Measurements from ENCODE around the gene MED13L.

MED13L gene

GRCh38 chr12:116182359-116183063 lies 95.0 kb downstream of the MED13L start:
- no peak for DNase-seq (ENCODE audit: low read depth in 2 of 2)

GRCh38 chr12:116180448-116180847 lies 97.0 kb downstream of the MED13L start:
- no peak for DNase-seq (ENCODE audit: low read depth in 2 of 2)

- no peak for DNase-seq (ENCODE audit: low read depth in 2 of 2)
Measured at GRCh38 chr12:116179384-116179783, 98.1 kb downstream of the MED13L start.

GRCh38 chr12:116177017-116177416 lies 100.5 kb downstream of the MED13L start:
- DNase-seq (ENCODE audit: low read depth in 2 of 2), result no peak

- DNase-seq (ENCODE audit: low read depth in 2 of 2), result no peak
Measured at GRCh38 chr12:116174904-116175303, 102.6 kb downstream of the MED13L start.

GRCh38 chr12:116174006-116174405 lies 103.5 kb downstream of the MED13L start:
- DNase-seq (ENCODE audit: low read depth in 2 of 2), result no peak

GRCh38 chr12:116172224-116172849 lies 105.2 kb downstream of the MED13L start:
- no peak for DNase-seq (ENCODE audit: low read depth in 2 of 2)

- no peak for DNase-seq (ENCODE audit: low read depth in 2 of 2)
Measured at GRCh38 chr12:116171549-116171948, 105.9 kb downstream of the MED13L start.

GRCh38 chr12:116169071-116169470 lies 108.4 kb downstream of the MED13L start:
- no peak for DNase-seq (ENCODE audit: low read depth in 2 of 2)

- DNase-seq (ENCODE audit: low read depth in 2 of 2), result no peak
Measured at GRCh38 chr12:116166306-116166705, 111.2 kb downstream of the MED13L start.

GRCh38 chr12:116165036-116165425 lies 112.5 kb downstream of the MED13L start:
- DNase-seq (ENCODE audit: low read depth in 2 of 2), result no peak

- no peak for DNase-seq (ENCODE audit: low read depth in 2 of 2)
Measured at GRCh38 chr12:116164250-116165035, 113.0 kb downstream of the MED13L start.

- DNase-seq (ENCODE audit: low read depth in 2 of 2), result no peak
Measured at GRCh38 chr12:116162071-116162470, 115.4 kb downstream of the MED13L start.

- DNase-seq (ENCODE audit: low read depth in 2 of 2), result no peak
Measured at GRCh38 chr12:116161588-116161987, 115.9 kb downstream of the MED13L start.

- DNase-seq (ENCODE audit: low read depth in 2 of 2), result no peak
Measured at GRCh38 chr12:116160883-116161458, 116.5 kb downstream of the MED13L start.

- no peak for DNase-seq (ENCODE audit: low read depth in 2 of 2)
Measured at GRCh38 chr12:116160231-116160630, 117.3 kb downstream of the MED13L start.

- DNase-seq (ENCODE audit: low read depth in 2 of 2), result no peak
Measured at GRCh38 chr12:116159593-116160200, 117.8 kb downstream of the MED13L start.

- no peak for DNase-seq (ENCODE audit: low read depth in 2 of 2)
Measured at GRCh38 chr12:116159175-116159574, 118.3 kb downstream of the MED13L start.

- DNase-seq (ENCODE audit: low read depth in 2 of 2), result no peak
Measured at GRCh38 chr12:116157845-116158267, 119.6 kb downstream of the MED13L start.

GRCh38 chr12:116156614-116157013 lies 120.9 kb downstream of the MED13L start:
- no peak for DNase-seq (ENCODE audit: low read depth in 2 of 2)

GRCh38 chr12:116155383-116155782 lies 122.1 kb downstream of the MED13L start:
- no peak for DNase-seq (ENCODE audit: low read depth in 2 of 2)

GRCh38 chr12:116153983-116154382 lies 123.5 kb downstream of the MED13L start:
- DNase-seq (ENCODE audit: low read depth in 2 of 2), result no peak

Data from activated CD8-positive, alpha-beta memory T cell treated with anti-CD3 and anti-CD28 coated beads for 4 hours (primary cell).